Dendritic cell treated with granulocyte-macrophage colony-stimulating factor and Interleukin-4, amounts not matched to agents 40 ng/mL and 50 ng/mL, for 4 days (primary cell): Measurements from ENCODE around the gene RNF34.

Source experiments
- H3K27ac Mint-ChIP-seq: one replicate; pipeline ENCODE4 v1.8.0; 2022; ENCODE audit warnings: mild to moderate bottlenecking, mixed read lengths
- H3K27me3 Mint-ChIP-seq: one replicate; pipeline ENCODE4 v1.8.0; 2022; ENCODE audit warnings: mild to moderate bottlenecking, mixed read lengths
- H3K36me3 Mint-ChIP-seq: one replicate; pipeline ENCODE4 v1.8.0; 2022; ENCODE audit warnings: low read depth, mixed read lengths
- H3K4me1 Mint-ChIP-seq: one replicate; pipeline ENCODE4 v1.8.0; 2022; ENCODE audit warnings: low read depth, mixed read lengths
- H3K4me3 Mint-ChIP-seq: one replicate; pipeline ENCODE4 v1.8.0; 2022; ENCODE audit warnings: mild to moderate bottlenecking, moderate library complexity, mixed read lengths
- H3K9me3 Mint-ChIP-seq: one replicate; pipeline ENCODE4 v1.8.0; 2022; ENCODE audit warnings: mixed read lengths
- intact Hi-C: fragments of 100-400 bp; cut with micrococcal nuclease; formaldehyde crosslinking; loops from one replicate; pipeline ENCODE4 v1.15.0; 2022

The RNF34 gene

DNA sequence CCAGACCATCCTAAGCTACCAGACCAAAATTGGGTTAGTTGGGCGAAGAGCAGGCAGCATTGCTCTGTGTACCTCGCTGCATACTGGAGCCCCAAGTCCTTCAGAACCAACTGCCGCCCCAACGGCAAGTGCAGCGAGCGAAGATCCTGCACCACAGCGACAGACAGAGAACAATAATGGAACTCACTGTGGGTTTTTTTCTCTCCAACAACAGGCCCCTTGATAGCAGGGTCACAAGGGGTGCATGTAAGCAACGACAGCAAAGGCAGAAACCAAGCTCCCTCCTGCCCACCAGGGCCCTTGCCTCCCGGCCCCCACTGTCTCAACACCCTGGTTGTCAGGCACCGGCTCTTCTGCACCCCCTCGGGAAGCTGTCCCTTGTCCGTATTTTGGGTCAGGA, 39.0 kb downstream of the RNF34 start:
- Mint-ChIP-seq H3K27me3 (no peaks in the 10 kb centered on the region), H3K4me1 (peaks cover 35% of the 10 kb centered on the region), H3K27ac (no peak overlapping the region), H3K9me3 (peaks cover 11% of the 10 kb centered on the region), H3K4me3 (no peak overlapping the region), H3K36me3 (peaks cover 100% of the 10 kb centered on the region)
- intact Hi-C loops, result no loop called here

DNA sequence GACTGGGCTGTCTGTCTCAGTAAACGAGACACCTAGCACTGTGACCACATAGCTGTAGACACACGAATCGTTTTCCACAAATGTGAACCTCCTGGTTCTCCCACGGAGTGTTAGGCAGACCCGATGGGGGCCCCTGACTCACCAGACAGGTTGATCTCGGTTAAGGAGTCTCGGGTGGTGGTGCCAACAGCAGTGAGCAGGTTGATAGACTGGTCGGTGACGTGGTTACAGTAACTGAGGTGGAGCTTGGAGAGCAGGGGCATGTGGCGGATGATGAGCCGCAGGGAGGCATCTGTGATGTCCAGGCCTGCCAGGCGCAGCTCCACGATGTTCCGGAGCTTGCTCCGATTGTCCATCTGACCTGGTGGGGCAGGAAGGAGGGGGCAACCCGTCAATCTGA, 39.8 kb downstream of the RNF34 start:
- H3K9me3 Mint-ChIP-seq, result peaks cover 11% of the 10 kb centered on the region
- intact Hi-C loops, result loop anchor here (5.0 kb wide), 1 partner anchor 377 kb away; no protein-coding TSS in a partner anchor
- no peak overlapping the region for H3K4me3 Mint-ChIP-seq
- H3K27me3 Mint-ChIP-seq, result no peaks in the 10 kb centered on the region
- peaks cover 38% of the 10 kb centered on the region for H3K4me1 Mint-ChIP-seq
- peaks cover 100% of the 10 kb centered on the region for H3K36me3 Mint-ChIP-seq
- no peak overlapping the region for H3K27ac Mint-ChIP-seq

DNA sequence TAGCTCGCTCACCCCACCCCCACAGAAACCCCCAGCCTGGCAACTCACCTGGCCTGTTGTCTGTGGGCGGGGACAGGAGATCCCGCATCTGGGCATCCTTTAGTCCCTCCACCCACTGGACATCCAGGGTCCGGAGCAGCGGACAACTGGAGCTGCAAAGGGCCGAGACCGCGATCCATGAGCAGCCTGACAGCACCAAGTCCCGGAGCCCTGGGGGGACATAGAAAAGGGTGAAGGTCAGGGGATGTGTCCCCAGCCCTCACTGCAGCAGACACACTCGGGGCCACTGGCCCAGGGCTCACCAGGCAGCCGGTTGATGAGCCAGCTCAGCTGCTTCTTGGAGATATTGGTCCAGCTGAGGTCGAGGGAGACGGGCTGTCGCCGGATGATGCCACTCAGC, 40.9 kb downstream of the RNF34 start:
- H3K27ac Mint-ChIP-seq, result no peak overlapping the region
- no peak overlapping the region for H3K4me3 Mint-ChIP-seq
- intact Hi-C loops, result loop anchor here (5.0 kb wide), 1 partner anchor 378 kb away; no protein-coding TSS in a partner anchor
- H3K27me3 Mint-ChIP-seq, result no peaks in the 10 kb centered on the region
- H3K36me3 Mint-ChIP-seq, result peaks cover 100% of the 10 kb centered on the region
- peaks cover 11% of the 10 kb centered on the region for H3K9me3 Mint-ChIP-seq
- H3K4me1 Mint-ChIP-seq, result peaks cover 38% of the 10 kb centered on the region

DNA sequence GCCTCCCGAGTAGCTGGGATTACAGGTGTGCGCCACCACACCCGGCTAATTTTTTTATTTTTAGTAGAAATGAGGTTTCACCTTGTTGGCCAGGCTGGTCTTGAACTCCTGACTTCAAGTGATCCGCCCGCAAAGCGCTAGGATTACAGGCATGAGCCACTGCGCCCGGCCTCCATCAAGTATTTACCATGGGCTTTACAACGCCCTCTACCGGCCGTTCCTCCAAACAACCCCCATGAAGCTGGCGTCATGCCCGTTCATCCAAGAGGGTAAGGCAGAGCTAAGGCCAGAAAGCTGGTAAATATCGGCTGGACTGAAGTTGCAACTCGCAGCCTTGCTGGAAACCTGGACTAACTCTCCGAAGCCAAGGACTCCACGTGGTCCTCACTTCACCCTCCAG, 41.6 kb downstream of the RNF34 start:
- Mint-ChIP-seq H3K27me3 (no peaks in the 10 kb centered on the region), H3K36me3 (peaks cover 100% of the 10 kb centered on the region)

DNA sequence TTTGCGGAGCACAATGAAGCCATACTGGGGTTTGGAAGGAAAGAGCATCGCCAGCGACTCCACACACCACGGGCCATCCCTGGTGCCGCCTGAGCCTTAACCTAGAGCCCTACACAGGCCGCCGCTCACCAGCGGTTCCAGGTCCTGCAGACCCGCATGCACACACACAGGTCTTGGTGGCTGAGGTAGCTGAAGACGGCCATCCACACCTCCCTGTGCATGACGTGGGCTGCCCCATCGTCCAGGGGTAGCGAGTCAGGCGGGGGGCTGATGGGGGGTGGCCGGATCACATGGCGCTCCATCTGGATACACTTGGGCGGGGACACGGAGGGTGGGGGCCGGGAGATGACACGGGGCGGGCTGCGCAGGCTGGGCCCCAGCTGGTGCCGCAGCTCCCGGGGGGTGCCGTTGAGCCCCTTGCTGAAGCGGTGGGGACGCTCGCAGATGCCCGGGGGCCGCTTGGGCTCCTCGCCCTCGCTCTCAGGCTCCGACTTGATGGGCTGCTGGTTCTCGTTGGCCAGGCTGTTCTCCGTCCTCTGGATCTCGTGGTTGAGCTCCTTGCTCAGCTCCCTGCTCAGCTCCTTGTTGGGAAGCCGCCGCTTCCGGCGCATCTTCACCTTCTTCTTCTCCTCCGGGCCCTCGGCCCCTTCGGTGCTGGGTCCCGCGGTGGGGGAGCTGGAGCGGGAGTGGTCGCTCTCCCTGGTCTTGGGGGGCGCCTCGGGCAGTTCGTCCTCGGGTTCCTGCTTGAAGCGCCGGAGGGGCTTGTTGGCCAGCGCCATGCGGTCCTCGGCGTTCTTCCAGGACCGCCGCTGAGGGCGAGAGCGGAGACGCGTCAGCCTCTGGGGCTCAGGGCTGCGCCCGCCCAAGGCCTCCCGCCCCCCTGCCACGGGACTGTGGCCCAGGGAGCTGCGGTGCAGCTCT, 42.4 kb downstream of the RNF34 start:
- peaks cover 100% of the 10 kb centered on the region for H3K36me3 Mint-ChIP-seq
- no peaks in the 10 kb centered on the region for H3K27me3 Mint-ChIP-seq
- no peak overlapping the region for H3K27ac Mint-ChIP-seq
- intact Hi-C loops, result loop anchor here (5.0 kb wide), 1 partner anchor 380 kb away; no protein-coding TSS in a partner anchor
- H3K4me1 Mint-ChIP-seq, result peaks cover 26% of the 10 kb centered on the region
- H3K4me3 Mint-ChIP-seq, result no peak overlapping the region
- H3K9me3 Mint-ChIP-seq, result peaks cover under 1% of the 10 kb centered on the region

More for the DNA sequence above, 41.6 kb downstream of the RNF34 start:
- intact Hi-C loops, result loop anchor here (5.0 kb wide), 1 partner anchor 379 kb away; no protein-coding TSS in a partner anchor
- Mint-ChIP-seq H3K4me3 (no peak overlapping the region), H3K9me3 (peaks cover 8% of the 10 kb centered on the region), H3K27ac (no peak overlapping the region), H3K4me1 (peaks cover 34% of the 10 kb centered on the region)

DNA sequence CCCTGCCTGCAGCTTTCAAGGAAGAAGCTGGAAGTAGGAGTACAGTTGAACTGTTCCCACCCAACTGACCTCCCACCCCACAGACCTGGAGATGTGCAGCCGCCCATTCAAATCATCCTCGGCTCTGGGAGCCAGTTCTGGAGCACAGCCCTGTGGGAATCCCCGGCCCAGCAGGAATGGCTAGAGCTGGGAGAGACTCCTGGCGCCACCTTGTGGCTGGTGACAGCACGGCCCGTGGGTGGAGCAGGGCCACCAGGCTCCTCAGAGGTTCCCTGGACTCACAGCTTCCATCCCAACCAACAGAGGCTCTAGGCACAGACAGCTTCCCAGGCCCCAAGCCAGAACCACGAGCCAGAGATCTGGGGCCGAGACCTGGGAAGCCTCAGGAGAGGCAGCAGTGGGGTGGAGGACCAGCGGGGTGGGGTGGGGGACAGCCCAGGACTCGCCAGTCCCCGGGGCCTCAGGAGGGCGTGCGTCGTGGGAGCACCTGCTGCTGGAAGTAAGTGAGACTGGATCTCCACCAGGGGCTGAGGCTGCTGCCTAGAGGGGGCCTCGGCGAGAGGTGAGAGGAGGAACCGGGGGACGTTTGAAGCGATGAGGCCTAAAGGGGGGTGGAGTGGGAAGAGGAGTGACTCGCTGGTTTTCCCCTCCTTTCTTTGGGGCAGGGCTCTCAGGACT, 43.4 kb downstream of the RNF34 start:
- Mint-ChIP-seq H3K4me1 (peaks cover 16% of the 10 kb centered on the region), H3K4me3 (no peak overlapping the region), H3K27me3 (no peaks in the 10 kb centered on the region), H3K27ac (peak overlapping the region; percentile 20), H3K9me3 (no peaks in the 10 kb centered on the region), H3K36me3 (peaks cover 95% of the 10 kb centered on the region)
- intact Hi-C loops, result loop anchor here (1.0 to 5.0 kb wide), 2 partner anchors 109 to 381 kb away; no protein-coding TSS in a partner anchor

DNA sequence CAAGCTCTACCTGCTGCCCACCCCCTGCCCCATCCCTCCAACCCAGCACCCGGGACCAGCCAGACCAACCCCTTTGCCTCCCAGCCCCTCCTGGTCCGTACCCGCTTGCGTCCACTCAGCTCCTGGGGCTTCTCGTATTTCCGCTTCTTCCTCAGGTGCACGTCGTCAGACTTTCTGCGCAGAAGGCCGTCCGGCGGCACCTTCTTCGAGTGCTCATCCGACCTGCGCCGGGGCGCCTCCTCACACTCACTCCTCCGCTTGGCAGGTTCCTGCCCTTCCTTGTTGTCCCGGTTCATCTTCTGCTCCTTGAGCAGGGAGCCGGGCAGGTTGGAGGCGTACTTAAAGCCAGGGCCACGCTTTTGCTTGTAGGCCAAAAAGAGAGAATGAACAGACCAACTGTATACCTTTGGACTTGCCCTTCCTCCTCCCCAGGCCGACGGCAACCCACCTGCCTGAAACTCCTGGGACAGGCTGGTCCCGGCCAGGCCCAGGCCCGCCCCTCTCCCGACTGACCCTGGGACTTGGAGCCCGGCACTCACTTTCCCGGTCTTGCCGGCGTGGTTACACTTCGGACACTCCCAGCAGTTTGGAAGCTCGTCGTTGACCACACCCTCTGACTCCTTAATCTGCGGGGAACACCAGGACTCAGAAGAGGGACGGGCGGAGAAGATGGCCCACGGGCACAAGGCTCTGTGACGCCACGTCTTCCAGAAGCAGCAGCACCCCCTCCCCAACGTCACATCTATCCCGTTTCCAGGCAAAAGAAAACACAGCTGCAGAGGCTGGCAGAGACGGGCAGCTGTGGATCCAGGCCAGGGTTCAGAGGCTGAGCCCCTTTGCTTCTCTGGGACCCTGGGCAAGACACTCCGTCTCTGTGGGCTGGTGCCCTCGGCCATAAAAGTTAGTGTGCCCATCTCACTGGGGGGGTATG, 44.3 kb downstream of the RNF34 start:
- intact Hi-C loops, result loop anchor here (1.0 to 5.0 kb wide), 2 partner anchors 110 to 382 kb away; no protein-coding TSS in a partner anchor
- no peak overlapping the region for H3K4me3 Mint-ChIP-seq
- H3K27ac Mint-ChIP-seq, result peak overlapping the region; percentile 20
- no peaks in the 10 kb centered on the region for H3K27me3 Mint-ChIP-seq
- H3K4me1 Mint-ChIP-seq, result peaks cover 23% of the 10 kb centered on the region
- H3K9me3 Mint-ChIP-seq, result no peaks in the 10 kb centered on the region
- H3K36me3 Mint-ChIP-seq, result peaks cover 95% of the 10 kb centered on the region

DNA sequence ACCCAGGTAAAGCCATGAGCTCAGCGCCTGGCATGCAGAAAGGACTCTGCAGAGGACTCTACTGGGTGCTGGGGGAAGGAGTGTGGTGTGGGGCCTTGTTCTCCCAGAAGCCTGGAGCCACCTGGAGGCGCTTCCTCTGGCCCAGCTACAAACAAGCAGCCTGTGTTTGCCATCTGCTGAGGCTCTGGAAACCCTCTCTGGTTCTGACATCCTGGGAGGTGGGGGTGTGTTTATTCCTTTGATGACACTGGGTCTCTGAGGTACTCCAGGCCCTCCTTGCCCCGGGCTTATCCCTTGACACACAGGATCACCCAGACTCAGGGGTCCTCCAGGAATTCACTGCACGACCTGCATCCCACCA, 44.9 kb downstream of the RNF34 start:
- peaks cover 29% of the 10 kb centered on the region for H3K4me1 Mint-ChIP-seq
- intact Hi-C loops, result loop anchor here (5.0 kb wide), 1 partner anchor 383 kb away; no protein-coding TSS in a partner anchor
- H3K27me3 Mint-ChIP-seq, result no peaks in the 10 kb centered on the region
- H3K36me3 Mint-ChIP-seq, result peaks cover 95% of the 10 kb centered on the region
- no peak overlapping the region for H3K27ac Mint-ChIP-seq
- no peak overlapping the region for H3K4me3 Mint-ChIP-seq
- H3K9me3 Mint-ChIP-seq, result no peaks in the 10 kb centered on the region

DNA sequence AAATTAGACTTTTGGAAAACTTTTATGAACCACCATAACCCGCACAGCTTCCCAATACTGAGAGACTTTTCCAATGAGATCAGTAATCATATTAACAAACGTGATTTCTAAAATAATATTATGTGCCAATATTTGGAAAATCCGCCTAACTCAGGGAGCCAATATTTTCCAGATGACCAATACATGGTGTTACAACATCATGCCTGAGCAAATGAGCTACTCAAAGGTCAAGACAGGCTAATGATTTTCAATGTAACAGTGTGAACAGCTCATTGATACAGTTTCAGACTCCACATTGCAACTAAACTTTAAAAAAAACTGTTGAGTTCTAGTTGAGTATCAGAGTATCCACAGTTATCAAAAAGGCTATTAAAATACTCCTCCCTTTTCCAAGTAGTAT, 46.8 kb downstream of the RNF34 start:
- intact Hi-C loops, result no loop called here
- H3K27me3 Mint-ChIP-seq, result no peaks in the 10 kb centered on the region
- no peak overlapping the region for H3K4me3 Mint-ChIP-seq
- H3K27ac Mint-ChIP-seq, result no peak overlapping the region
- H3K36me3 Mint-ChIP-seq, result peaks cover 76% of the 10 kb centered on the region
- H3K4me1 Mint-ChIP-seq, result peaks cover 48% of the 10 kb centered on the region
- no peaks in the 10 kb centered on the region for H3K9me3 Mint-ChIP-seq

DNA sequence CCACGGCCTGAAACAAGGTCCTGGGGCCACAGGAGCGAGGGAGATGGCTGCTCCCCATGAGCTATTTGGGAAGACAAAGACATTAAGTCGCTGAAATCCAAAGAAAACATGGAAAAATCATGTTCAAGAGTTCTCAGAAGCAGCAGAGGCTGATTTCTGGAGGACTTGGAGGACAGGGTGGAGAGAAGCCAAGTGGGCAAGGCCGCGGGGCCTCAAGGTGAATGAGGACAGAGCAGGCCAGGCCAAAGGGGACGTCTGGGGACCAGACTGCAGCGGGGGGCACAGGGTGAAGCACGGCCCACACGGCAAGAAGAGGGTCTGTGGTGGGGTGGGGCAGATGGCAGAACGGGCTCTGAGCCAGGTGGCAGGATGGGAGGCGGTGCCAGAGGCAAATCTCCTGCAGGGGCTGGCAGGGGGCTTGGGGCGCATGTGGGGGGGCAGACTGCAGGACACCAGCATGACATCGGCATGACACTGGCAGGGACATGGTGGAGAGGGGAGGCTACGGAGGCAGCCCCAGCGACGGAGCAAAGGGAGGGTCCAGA, 48.9 kb downstream of the RNF34 start:
- H3K27me3 Mint-ChIP-seq, result no peaks in the 10 kb centered on the region
- peak overlapping the region; percentile 97 for H3K27ac Mint-ChIP-seq
- H3K4me1 Mint-ChIP-seq, result peaks cover 60% of the 10 kb centered on the region
- intact Hi-C loops, result no loop called here
- H3K4me3 Mint-ChIP-seq, result no peak overlapping the region
- no peaks in the 10 kb centered on the region for H3K9me3 Mint-ChIP-seq
- H3K36me3 Mint-ChIP-seq, result peaks cover 76% of the 10 kb centered on the region

DNA sequence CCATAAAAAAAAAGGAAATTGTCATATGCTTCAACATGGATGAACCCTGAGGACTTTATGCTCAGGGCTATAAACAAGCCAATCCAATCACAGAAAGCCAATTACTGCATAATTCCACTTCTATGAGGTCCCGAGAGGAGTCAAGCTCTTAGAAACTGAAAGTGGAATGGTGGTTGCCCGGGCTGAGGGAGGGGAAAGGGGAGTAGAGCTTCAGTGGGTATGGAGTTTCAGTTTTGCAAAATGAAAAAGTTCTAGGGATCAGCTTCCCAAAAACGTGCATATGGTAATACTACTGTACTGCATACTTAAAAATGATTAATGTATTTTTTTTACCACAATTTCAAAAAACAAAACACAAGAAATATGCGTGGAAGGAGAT, 52.0 kb downstream of the RNF34 start:
- H3K9me3 Mint-ChIP-seq, result no peaks in the 10 kb centered on the region
- peak overlapping the region; percentile 59 for H3K4me3 Mint-ChIP-seq
- H3K36me3 Mint-ChIP-seq, result peaks cover 71% of the 10 kb centered on the region
- no peaks in the 10 kb centered on the region for H3K27me3 Mint-ChIP-seq
- intact Hi-C loops, result loop anchor here (2.0 kb wide), 1 partner anchor 15 kb away; no protein-coding TSS in a partner anchor
- H3K4me1 Mint-ChIP-seq, result peaks cover 87% of the 10 kb centered on the region
- peak overlapping the region; percentile 97 for H3K27ac Mint-ChIP-seq

DNA sequence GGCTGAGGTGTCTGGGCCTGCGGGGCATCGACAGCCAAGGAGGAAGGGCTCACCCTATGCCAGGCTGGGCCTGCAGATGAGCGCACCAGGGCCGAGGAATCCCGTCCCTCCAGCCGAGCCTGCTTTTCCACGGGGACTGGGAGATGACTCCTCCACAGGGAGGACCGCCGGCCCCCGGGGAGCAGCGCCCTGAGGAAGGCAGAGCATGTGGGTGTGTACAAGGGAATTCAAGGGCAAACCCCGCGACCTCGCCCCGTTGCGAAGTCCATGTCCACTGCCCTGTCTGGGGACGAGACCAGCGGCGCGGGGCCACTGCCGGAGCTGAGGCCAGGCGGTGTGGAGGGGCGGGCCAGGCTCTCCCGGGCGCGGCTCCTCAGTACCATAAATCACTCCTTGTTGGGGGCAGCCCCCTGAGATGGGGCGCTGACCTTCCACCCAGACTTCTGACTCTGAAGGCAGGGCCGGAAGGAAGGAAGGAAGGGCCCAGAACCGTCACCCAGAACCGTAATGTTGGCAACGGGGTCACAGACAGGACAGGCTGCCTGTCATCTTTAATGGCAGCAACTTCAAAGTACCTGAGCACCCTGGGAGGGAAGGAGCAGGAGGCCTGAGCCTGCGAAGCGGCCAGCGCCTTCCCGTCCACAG, 52.5 kb downstream of the RNF34 start:
- Mint-ChIP-seq H3K36me3 (peaks cover 66% of the 10 kb centered on the region), H3K4me1 (peaks cover 92% of the 10 kb centered on the region), H3K4me3 (peak overlapping the region; percentile 59), H3K9me3 (no peaks in the 10 kb centered on the region), H3K27me3 (no peaks in the 10 kb centered on the region), H3K27ac (peak overlapping the region; percentile 97)
- intact Hi-C loops, result loop anchor here (2.0 kb wide), 1 partner anchor 14 kb away; no protein-coding TSS in a partner anchor
